Ishikawa (cell line): Measurements from ENCODE around the gene USP43.

ENCODE experiments used
- NFIC ChIP-seq: IDR thresholded peaks from 2 replicates; pipeline ENCODE4 v1.6.1; 2012
- TAF1 ChIP-seq: IDR thresholded peaks from 2 replicates; pipeline ENCODE4 v1.6.1; 2012; ENCODE audit warnings: low read depth, mild to moderate bottlenecking
- TEAD4 ChIP-seq: IDR thresholded peaks from 2 replicates; pipeline ENCODE4 v1.6.1; 2012
- YY1 ChIP-seq: IDR thresholded peaks from 2 replicates; pipeline ENCODE4 v1.6.1; 2012; ENCODE audit warnings: low read depth
- TF ChIP-seq, protein P1 (sequence below): IDR thresholded peaks from 2 replicates; pipeline ENCODE4 v1.6.1; 2012; ENCODE audit warnings: low read depth, mild to moderate bottlenecking
- TF ChIP-seq, protein P2 (sequence below): IDR thresholded peaks from 2 replicates; pipeline ENCODE4 v1.6.1; 2012

DNA sequence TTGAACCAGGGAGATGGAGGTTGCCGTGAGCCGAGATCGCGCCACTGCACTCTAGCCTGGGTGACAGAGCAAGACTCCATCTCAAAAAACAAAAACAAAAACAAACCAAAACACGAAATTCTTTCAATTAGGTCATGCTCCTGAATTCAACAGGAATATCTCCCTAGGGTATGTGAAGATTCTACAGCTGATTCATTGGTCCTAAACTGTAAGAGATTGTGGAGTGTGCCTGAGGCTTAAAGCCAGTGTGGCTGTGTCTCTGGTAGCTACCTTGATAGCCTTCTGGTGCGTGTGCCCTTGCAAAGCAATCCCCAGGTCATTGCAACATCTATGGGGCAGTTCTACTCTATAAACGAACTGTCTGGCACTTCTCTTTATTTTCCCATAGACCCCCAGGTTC is 48.4 kb downstream of the USP43 start:
- TF ChIP-seq, protein P1, sequence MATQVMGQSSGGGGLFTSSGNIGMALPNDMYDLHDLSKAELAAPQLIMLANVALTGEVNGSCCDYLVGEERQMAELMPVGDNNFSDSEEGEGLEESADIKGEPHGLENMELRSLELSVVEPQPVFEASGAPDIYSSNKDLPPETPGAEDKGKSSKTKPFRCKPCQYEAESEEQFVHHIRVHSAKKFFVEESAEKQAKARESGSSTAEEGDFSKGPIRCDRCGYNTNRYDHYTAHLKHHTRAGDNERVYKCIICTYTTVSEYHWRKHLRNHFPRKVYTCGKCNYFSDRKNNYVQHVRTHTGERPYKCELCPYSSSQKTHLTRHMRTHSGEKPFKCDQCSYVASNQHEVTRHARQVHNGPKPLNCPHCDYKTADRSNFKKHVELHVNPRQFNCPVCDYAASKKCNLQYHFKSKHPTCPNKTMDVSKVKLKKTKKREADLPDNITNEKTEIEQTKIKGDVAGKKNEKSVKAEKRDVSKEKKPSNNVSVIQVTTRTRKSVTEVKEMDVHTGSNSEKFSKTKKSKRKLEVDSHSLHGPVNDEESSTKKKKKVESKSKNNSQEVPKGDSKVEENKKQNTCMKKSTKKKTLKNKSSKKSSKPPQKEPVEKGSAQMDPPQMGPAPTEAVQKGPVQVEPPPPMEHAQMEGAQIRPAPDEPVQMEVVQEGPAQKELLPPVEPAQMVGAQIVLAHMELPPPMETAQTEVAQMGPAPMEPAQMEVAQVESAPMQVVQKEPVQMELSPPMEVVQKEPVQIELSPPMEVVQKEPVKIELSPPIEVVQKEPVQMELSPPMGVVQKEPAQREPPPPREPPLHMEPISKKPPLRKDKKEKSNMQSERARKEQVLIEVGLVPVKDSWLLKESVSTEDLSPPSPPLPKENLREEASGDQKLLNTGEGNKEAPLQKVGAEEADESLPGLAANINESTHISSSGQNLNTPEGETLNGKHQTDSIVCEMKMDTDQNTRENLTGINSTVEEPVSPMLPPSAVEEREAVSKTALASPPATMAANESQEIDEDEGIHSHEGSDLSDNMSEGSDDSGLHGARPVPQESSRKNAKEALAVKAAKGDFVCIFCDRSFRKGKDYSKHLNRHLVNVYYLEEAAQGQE = no peak
- TF ChIP-seq NFIC (no peak), TAF1 (no peak), YY1 (no peak), TEAD4 (no peak)
- TF ChIP-seq, protein P2, sequence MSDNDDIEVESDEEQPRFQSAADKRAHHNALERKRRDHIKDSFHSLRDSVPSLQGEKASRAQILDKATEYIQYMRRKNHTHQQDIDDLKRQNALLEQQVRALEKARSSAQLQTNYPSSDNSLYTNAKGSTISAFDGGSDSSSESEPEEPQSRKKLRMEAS = no peak
